GM19463 (cell line): ENCODE measurements around the gene PPM1H.
"Not testable (repeated sequence)": the region's sequence is repeated elsewhere in the genome, so short reads cannot be mapped to it uniquely, and the experiment has no call there.

Experiments used
- ATAC-seq: cut with Tn5 transposase; IDR thresholded peaks from one replicate; pipeline ENCODE4 v1.9.1; 2021; ENCODE audit warnings: mild to moderate bottlenecking, moderate library complexity; ENCODE audit not compliant: unreplicated experiment

The PPM1H gene

GRCh38 chr12:62934799-62935674 lies at the start of gene PPM1H:
PPM1H (minus strand) TSS chr12:62935150; CDS start chr12:62934736, 414 bp downstream.
- peak; percentile 76 for ATAC-seq

GRCh38 chr12:62983594-62983993 lies 48.6 kb upstream of the PPM1H start:
- ATAC-seq: no peak

GRCh38 chr12:62978768-62979167 lies 43.8 kb upstream of the PPM1H start:
- ATAC-seq: no peak

- ATAC-seq: no peak
Measured at GRCh38 chr12:62977883-62978282, 42.9 kb upstream of the PPM1H start.

GRCh38 chr12:62977418-62977817 lies 42.5 kb upstream of the PPM1H start:
- ATAC-seq: no peak

- ATAC-seq: no peak
Measured at GRCh38 chr12:62976110-62976662, 41.2 kb upstream of the PPM1H start.

- ATAC-seq: no peak
Measured at GRCh38 chr12:62971769-62972525, 37.0 kb upstream of the PPM1H start.

- no peak for ATAC-seq
Measured at GRCh38 chr12:62969695-62970094, 34.7 kb upstream of the PPM1H start.

GRCh38 chr12:62967701-62968100 lies 32.8 kb upstream of the PPM1H start:
- no peak for ATAC-seq

GRCh38 chr12:62966990-62967506 lies 32.1 kb upstream of the PPM1H start:
- no peak for ATAC-seq

- ATAC-seq: not testable (repeated sequence)
Measured at GRCh38 chr12:62966446-62966989, 31.6 kb upstream of the PPM1H start.

GRCh38 chr12:62965700-62966099 lies 30.8 kb upstream of the PPM1H start:
- ATAC-seq: not testable (repeated sequence)

- not testable (repeated sequence) for ATAC-seq
Measured at GRCh38 chr12:62965242-62965641, 30.3 kb upstream of the PPM1H start.

- ATAC-seq: no peak
Measured at GRCh38 chr12:62963486-62964041, 28.6 kb upstream of the PPM1H start.

- no peak for ATAC-seq
Measured at GRCh38 chr12:62960324-62960723, 25.4 kb upstream of the PPM1H start.

GRCh38 chr12:62959745-62960144 lies 24.8 kb upstream of the PPM1H start:
- ATAC-seq: no peak

GRCh38 chr12:62957233-62957953 lies 22.4 kb upstream of the PPM1H start:
- no peak for ATAC-seq

GRCh38 chr12:62955678-62956077 lies 20.7 kb upstream of the PPM1H start:
- ATAC-seq: no peak

GRCh38 chr12:62950317-62950716 lies 15.4 kb upstream of the PPM1H start:
- ATAC-seq: no peak

GRCh38 chr12:62948123-62948522 lies 13.2 kb upstream of the PPM1H start:
- ATAC-seq: no peak
